Activated CD8-positive, alpha-beta memory T cell treated with anti-CD3 and anti-CD28 coated beads for 36 hours (primary cell): Measurements from ENCODE around the gene TSC2. TPM values are rescaled to one million over a fixed set of nuclear protein-coding genes. Genes with fewer than 3 reads are reported as not detected.
"Not testable (repeated sequence)": the region's sequence is repeated elsewhere in the genome, so short reads cannot be mapped to it uniquely, and the experiment has no call there.

Source experiments
- CTCF ChIA-PET: fragments of 350-600 bp; sonication (Branson Sonifier 250); formaldehyde crosslinking; loops from one replicate; lab custom pipeline; 2021; ENCODE audit warnings: antibody characterized with exemption; lab: Charles Lee
- POLR2A ChIA-PET: fragments of 350-600 bp; sonication (Branson Sonifier 250); formaldehyde crosslinking; loops from one replicate; lab custom pipeline; 2021; ENCODE audit warnings: antibody characterized with exemption; lab: Charles Lee
- total RNA-seq, 2 experiments: library from RNA; stranded (reverse); gene quantifications; one replicate each; pipeline ENCODE4 v1.2.3, GENCODE V29; 2021

TSC2 gene
- total RNA-seq, 2 experiments from 2014 or later = 80.2 to 84.5 TPM

DNA sequence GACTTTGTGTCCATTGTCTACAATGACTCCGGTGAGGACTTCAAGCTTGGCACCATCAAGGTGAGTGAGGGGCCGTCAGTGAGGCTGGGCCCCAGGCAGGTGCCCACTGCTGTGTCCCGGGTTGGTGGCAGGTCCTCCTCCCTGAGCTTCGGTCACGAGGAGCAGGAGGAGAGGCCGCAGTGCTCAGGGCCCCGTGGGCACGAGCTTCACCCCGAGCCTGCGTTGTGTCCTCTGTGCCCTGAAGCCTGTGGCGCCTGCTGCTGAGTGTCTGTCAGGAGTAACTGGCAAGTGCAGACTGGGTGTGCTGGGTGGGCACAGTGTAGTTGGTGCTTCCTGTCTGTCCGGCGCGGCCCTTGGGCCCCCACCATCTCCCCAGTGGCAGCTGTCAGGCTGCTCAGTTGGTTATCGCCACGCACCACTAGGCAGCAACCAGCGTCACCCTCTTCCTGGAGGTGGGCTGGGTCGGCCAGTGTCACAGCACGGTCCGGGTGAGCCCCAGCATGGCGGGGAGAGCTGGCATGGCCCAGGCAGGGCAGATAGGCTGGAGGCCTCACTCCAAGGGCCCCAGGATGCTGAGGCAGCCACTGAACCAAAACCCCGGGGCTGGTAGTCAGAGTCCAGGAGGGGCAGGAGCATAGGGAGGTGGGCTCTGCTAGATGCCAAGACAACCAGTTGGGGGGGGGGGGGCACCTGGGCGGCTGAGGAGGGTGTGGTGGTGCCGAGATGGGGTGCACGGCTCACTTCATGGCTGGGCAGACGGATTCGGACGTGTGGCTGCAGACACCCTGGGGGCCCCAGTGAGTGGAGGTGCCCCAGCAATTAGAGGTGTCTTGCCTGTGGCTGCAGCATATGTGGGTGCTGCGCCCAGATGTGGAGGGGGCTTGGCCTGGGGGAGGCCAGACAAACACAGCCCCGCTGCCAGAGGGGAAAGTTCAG lies 39.3 kb downstream of the TSC2 start:
- ChIA-PET CTCF (no interaction called here), POLR2A (no interaction called here)

DNA sequence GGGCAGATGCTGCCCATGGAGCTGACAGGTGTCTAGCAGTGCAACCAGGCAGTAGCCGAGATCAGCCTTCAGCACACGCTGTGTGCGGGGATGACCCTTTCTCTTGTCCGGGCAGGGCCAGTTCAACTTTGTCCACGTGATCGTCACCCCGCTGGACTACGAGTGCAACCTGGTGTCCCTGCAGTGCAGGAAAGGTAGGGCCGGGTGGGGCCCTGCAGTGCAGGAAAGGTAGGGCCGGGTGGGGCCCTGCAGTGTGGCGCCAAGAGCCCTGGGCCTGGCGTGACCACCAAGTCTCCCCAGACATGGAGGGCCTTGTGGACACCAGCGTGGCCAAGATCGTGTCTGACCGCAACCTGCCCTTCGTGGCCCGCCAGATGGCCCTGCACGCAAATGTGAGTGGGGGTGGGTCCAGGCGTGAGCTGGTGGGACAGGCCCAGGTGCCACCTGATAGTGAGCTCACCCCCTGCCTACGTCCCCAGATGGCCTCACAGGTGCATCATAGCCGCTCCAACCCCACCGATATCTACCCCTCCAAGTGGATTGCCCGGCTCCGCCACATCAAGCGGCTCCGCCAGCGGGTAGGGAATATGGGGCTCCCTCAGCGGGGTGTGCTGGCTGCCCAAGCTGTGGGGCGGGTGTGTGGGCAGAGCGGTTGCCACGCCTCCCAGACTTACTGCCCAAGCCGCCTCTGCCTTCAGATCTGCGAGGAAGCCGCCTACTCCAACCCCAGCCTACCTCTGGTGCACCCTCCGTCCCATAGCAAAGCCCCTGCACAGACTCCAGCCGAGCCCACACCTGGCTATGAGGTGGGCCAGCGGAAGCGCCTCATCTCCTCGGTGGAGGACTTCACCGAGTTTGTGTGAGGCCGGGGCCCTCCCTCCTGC lies 40.2 kb downstream of the TSC2 start:
- ChIA-PET CTCF (no interaction called here), POLR2A (interaction anchor here (0.6 kb wide), 2 partner anchors 15 to 41 kb away, joined by 3 read pairs; no protein-coding TSS in a partner anchor)

DNA sequence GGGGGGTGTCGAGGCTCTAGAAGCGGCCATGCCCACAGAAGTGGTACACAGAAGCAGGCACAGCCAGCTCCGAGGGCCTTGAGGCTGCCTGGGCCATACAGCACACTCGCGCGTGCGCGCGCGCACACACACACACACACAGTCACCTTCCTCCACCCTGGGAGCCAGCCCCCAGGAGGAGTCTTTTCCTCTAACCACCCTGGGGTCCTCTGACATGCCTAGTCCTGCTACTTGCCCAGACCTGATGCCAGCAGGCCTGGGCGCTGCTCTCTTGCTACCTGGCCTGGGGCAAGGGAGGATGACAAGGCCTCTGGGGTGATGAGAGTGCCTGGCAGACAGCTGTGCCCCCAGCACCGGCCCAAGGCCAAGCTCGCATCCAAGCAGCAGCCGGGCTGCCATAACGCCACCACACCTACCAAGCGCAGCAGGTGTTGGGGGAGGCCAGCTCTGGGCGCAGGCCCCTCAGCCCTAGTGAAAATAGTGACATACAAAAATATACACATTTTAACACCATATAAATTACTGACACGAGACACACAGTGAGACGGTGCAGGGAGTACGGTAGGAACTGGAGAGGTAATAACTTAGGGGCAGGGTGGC lies 41.1 kb downstream of the TSC2 start:
- ChIA-PET POLR2A (interaction anchor here (0.6 kb wide), 2 partner anchors 16 to 40 kb away, joined by 3 read pairs; no protein-coding TSS in a partner anchor), CTCF (no interaction called here)

GRCh38 chr16:2089706-2090480 lies 42.1 kb downstream of the TSC2 start:
- ChIA-PET POLR2A (interaction anchor here (0.5 to 0.6 kb wide), 2 partner anchors 67 to 79 kb away, joined by 4 read pairs; no protein-coding TSS in a partner anchor), CTCF (no interaction called here)

DNA sequence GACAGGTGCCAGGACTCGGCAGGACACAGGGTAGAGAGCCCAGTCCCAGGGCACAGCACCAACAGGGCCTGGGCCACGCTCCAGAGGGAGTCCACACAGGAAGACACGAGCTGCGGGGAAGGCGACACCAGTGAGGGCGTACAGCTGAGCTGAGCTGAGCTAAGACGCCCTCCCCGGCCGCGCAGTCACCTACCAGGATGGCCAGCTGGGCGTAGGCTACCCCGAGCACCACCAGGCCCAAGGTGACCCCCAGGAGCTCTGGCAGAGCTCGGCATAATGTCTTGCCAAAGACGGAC lies 42.6 kb downstream of the TSC2 start:
- CTCF ChIA-PET = no interaction called here

GRCh38 chr16:2090777-2091546 lies 43.2 kb downstream of the TSC2 start:
- ChIA-PET POLR2A (no interaction called here), CTCF (no interaction called here)

More for the DNA sequence above, 42.6 kb downstream of the TSC2 start:
- POLR2A ChIA-PET = no interaction called here

- CTCF ChIA-PET = no interaction called here
- POLR2A ChIA-PET = no interaction called here
Measured at GRCh38 chr16:2091547-2092255, 43.9 kb downstream of the TSC2 start.

- ChIA-PET CTCF (no interaction called here), POLR2A (no interaction called here)
Measured at GRCh38 chr16:2092256-2092620, 44.5 kb downstream of the TSC2 start.

- CTCF ChIA-PET = no interaction called here
- POLR2A ChIA-PET = no interaction called here
Measured at GRCh38 chr16:2092866-2093265, 45.1 kb downstream of the TSC2 start.

GRCh38 chr16:2093793-2094192 lies 46.0 kb downstream of the TSC2 start:
- POLR2A ChIA-PET = no interaction called here

DNA sequence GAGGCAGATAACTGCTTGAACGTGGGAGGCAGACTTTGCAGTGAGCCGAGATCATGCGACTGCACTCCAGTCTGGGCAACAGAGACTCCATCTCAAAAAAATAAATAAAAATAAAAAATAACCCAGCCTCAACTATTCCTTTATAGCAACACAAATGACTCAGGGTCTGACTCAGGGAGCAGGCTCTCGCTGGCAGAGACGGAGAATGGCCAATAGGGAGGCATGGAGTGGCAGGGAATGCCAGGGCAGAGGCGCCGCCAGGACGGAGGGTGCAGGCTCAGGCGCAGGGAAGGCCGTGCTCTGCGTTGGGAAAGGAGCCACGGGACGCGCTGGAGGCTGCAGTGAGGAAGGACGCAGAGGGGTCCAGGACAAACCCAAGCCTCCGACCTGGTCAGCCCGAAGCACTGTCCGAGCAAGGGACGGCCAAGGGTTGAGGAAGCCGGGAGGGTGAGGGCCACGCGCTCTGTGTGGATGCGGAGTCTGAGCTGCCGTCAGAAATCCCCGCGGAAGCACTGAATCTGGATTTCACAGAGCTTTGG lies 47.6 kb downstream of the TSC2 start:
- ChIA-PET CTCF (interaction anchor here (0.6 kb wide), 1 partner anchor 222 kb away, joined by 5 read pairs; no protein-coding TSS in a partner anchor), POLR2A (no interaction called here)

More at GRCh38 chr16:2093793-2094192, 46.0 kb downstream of the TSC2 start:
- CTCF ChIA-PET = no interaction called here

DNA sequence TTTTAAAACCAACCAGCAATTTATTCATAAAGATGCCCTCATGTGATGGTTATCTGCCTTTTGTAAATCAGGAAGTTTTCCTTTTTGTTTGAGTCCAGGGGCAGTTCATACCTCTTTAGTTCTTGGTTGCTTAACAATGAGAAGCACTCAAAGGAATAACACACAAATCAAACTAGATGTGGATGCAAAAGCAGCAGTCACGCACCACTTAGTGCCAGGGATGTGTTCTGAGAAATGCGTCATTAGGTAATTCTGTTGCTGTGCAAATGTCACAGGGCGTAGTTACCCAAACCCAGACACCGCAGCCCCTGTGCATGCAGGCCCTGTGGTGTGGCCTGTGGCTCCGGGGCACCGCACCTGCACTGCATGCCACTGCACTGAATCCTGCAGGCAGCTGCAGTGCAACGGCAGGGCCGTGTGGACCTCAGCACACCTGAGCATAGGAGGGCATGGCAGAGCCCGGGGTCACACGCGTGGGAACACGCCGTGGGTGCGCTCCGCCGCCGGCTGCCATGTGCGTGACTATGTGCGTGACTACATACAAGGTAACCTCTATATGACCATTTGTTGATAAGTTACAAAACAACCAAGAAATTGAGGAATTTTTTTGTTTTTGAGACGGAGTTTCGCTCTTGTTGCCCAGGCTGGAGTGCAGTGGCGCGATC lies 48.3 kb downstream of the TSC2 start:
- ChIA-PET POLR2A (no interaction called here), CTCF (no interaction called here)

GRCh38 chr16:2096853-2097595 lies 49.2 kb downstream of the TSC2 start:
- CTCF ChIA-PET = no interaction called here
- POLR2A ChIA-PET = no interaction called here

- POLR2A ChIA-PET, CTCF ChIA-PET: not testable (repeated sequence)
Measured at GRCh38 chr16:2097689-2098088, 49.9 kb downstream of the TSC2 start.

DNA sequence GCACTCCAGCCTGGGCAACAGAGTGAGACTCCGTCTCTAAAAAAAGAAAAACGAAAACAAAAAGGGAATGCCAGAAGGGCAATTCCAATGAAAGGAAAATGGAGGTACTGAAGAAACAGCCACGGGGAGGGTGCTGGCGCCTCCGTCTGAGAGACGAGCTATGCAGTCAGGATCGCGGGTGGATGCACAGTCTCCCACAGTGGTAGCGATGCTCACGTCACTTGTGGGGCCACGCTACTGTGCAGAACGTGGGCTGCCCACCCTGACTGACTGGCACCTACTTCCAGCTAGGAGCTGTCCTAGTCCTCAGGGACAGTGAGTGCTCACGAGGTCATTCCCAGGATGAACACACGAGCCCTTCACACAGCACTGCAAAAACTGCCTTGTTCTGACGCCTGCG lies 53.8 kb downstream of the TSC2 start:
- CTCF ChIA-PET, POLR2A ChIA-PET: not testable (repeated sequence)

DNA sequence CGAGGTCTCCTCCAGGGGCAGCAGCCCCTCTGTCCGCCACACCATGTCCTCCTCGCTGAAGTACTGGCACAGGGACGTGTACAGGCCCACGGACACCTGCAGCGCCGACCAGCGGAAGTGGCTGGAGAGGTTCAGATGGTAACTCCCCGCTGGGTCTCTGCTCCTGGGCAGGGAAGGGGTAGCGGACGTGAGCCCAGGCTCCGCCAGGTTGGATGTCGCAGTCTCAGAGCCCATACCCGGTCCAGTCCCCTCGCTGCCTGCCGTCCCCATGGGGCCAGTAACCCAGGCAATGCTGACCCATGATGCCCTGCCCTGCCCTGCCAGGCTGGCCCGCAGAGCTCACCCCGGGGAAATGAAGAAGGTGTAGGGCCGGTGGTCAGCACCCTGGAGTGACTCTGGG lies 54.7 kb downstream of the TSC2 start:
- ChIA-PET POLR2A (no interaction called here), CTCF (no interaction called here)
